ENCODE results near the gene DHX57. TPM values are rescaled to one million over a fixed set of nuclear protein-coding genes. Genes with fewer than 3 reads are reported as not detected.
"Not testable (repeated sequence)": the region's sequence is repeated elsewhere in the genome, so short reads cannot be mapped to it uniquely, and the experiment has no call there.

The DHX57 gene
- total RNA-seq, 1 donor from 2014 or later = 20.4 TPM

- no peaks in the 10 kb centered on the region for H3K27me3 Mint-ChIP-seq
- ChIA-PET POLR2A (interaction anchor here (1.6 kb wide), 1 partner anchor 12 kb away, joined by 6 read pairs; the partner anchor contains the start of gene SRSF7), CTCF (no interaction called here)
- no peak overlapping the region for H3K4me3 Mint-ChIP-seq
- H3K4me1 Mint-ChIP-seq = no peaks in the 10 kb centered on the region
- no peak overlapping the region for H3K27ac Mint-ChIP-seq
- intact Hi-C loops (cut with micrococcal nuclease) = no loop called here
- no peaks in the 10 kb centered on the region for H3K36me3 Mint-ChIP-seq (ENCODE audit: low read depth)
- ATAC-seq (ENCODE audit: low read depth) = no peak
- no peaks in the 10 kb centered on the region for H3K9me3 Mint-ChIP-seq
- no peak for TF ChIP-seq CTCF (IDR thresholded peaks at IDR 0.05)
- no peak for DNase-seq
Observed at GRCh38 chr2:38763228-38763627, 112.5 kb downstream of the DHX57 start.

DNA sequence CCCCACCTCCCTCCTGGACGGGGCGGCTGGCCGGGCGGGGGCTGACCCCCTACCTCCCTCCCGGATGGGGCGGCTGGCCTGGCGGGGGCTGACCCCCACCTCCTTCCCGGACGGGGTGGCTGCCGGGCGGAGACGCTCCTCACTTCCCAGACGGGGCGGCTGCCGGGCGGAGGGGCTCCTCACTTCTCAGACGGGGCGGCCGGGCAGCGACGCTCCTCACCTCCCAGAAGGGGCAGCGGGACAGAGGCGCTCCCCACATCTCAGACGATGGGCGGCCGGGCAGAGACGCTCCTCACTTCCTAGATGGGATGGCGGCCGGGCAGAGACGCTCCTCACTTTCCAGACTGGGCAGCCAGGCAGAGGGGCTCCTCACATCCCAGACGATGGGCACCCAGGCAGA is 119.8 kb downstream of the DHX57 start:
- intact Hi-C loops (cut with micrococcal nuclease); DNase-seq: not testable (repeated sequence)

GRCh38 chr2:38754506-38754905 is 121.2 kb downstream of the DHX57 start:
- H3K4me3 Mint-ChIP-seq = peak overlapping the region; percentile 79
- ATAC-seq (ENCODE audit: low read depth) = no peak

More for the DNA sequence above, 119.8 kb downstream of the DHX57 start:
- H3K4me1 Mint-ChIP-seq = peaks cover 21% of the 10 kb centered on the region
- H3K27ac Mint-ChIP-seq; H3K36me3 Mint-ChIP-seq (ENCODE audit: low read depth); ATAC-seq (ENCODE audit: low read depth); H3K4me3 Mint-ChIP-seq; H3K27me3 Mint-ChIP-seq; CTCF ChIA-PET; H3K9me3 Mint-ChIP-seq: not testable (repeated sequence)
- POLR2A ChIA-PET = interaction anchor here (0.6 kb wide), 1 partner anchor 639 kb away, joined by 4 read pairs; no protein-coding TSS in a partner anchor

GRCh38 chr2:38754049-38754448 is 121.7 kb downstream of the DHX57 start:
- H3K4me1 Mint-ChIP-seq = peaks cover 30% of the 10 kb centered on the region
- no peak for TF ChIP-seq CTCF (IDR thresholded peaks at IDR 0.05)
- no peaks in the 10 kb centered on the region for H3K9me3 Mint-ChIP-seq
- peak overlapping the region; percentile 41 for H3K4me3 Mint-ChIP-seq
- intact Hi-C loops (cut with micrococcal nuclease) = loop anchor here (5.0 kb wide), 4 partner anchors 738 to 1672 kb away; partner anchors contain the start of genes GPATCH11, HEATR5B and RMDN2
- ATAC-seq (ENCODE audit: low read depth) (no peak), DNase-seq (no peak)
- ChIA-PET CTCF (no interaction called here), POLR2A (interaction anchor here (0.7 to 1.6 kb wide), 2 partner anchors 14 to 829 kb away, joined by 3 read pairs; partner anchors contain the start of gene RMDN2)
- H3K36me3 Mint-ChIP-seq (ENCODE audit: low read depth) = peaks cover 19% of the 10 kb centered on the region
- H3K27me3 Mint-ChIP-seq = no peaks in the 10 kb centered on the region
- H3K27ac Mint-ChIP-seq = no peak overlapping the region

More at GRCh38 chr2:38754506-38754905, 121.2 kb downstream of the DHX57 start:
- Mint-ChIP-seq H3K27ac (no peak overlapping the region), H3K4me1 (peaks cover 27% of the 10 kb centered on the region), H3K9me3 (no peaks in the 10 kb centered on the region), H3K36me3 (ENCODE audit: low read depth) (peaks cover 16% of the 10 kb centered on the region), H3K27me3 (no peaks in the 10 kb centered on the region)
- ChIA-PET POLR2A (interaction anchor here (0.7 kb wide), 2 partner anchors 14 to 122 kb away, joined by 3 to 4 read pairs; no protein-coding TSS in a partner anchor), CTCF (no interaction called here)
- intact Hi-C loops (cut with micrococcal nuclease) = loop anchor here (5.0 kb wide), 4 partner anchors 738 to 1672 kb away; partner anchors contain the start of genes GPATCH11, HEATR5B and RMDN2
- no peak for TF ChIP-seq CTCF (IDR thresholded peaks at IDR 0.05)
- DNase-seq = no peak

- Mint-ChIP-seq H3K27me3 (no peaks in the 10 kb centered on the region), H3K36me3 (ENCODE audit: low read depth) (peaks cover 42% of the 10 kb centered on the region), H3K27ac (peak overlapping the region; percentile 99), H3K4me3 (peak overlapping the region; percentile 98), H3K4me1 (peaks cover 52% of the 10 kb centered on the region), H3K9me3 (no peaks in the 10 kb centered on the region)
- TF ChIP-seq CTCF (IDR thresholded peaks at IDR 0.05) = no peak
- ChIA-PET CTCF (interaction anchor here (1.0 kb wide), 1 partner anchor 148 kb away, joined by 3 read pairs; no protein-coding TSS in a partner anchor), POLR2A (interaction anchor here (0.6 to 2.8 kb wide), 57 partner anchors 8 to 1785 kb away, joined by 3 to 40 read pairs (median 5); partner anchors contain the start of genes ATL2, DHX57, GALM and GEMIN6)
- intact Hi-C loops (cut with micrococcal nuclease) = loop anchor here (1.0 to 5.0 kb wide), 11 partner anchors 26 to 1670 kb away; partner anchors contain the start of genes ATL2, DHX57, GEMIN6 and GPATCH11
- DNase-seq (no peak), ATAC-seq (ENCODE audit: low read depth) (no peak)
Observed at GRCh38 chr2:38751596-38752410, 123.9 kb downstream of the DHX57 start.

All from activated B cell treated with CpG ODN at 0.5 μM for 24 hours (primary cell).